GM18519 (cell line): ENCODE results near the gene CLBA1.

Experiments used
- ATAC-seq: cut with Tn5 transposase; IDR thresholded peaks from one replicate; pipeline ENCODE4 v1.9.1; 2021; ENCODE audit warnings: mild to moderate bottlenecking, moderate library complexity; ENCODE audit not compliant: unreplicated experiment, low FRiP score

Gene CLBA1

GRCh38 chr14:104978746-104979691 lies 6.6 kb upstream of the CLBA1 start:
- no peak for ATAC-seq

- ATAC-seq, result no peak
Measured at GRCh38 chr14:104979758-104980610, 5.6 kb upstream of the CLBA1 start.

- no peak for ATAC-seq
Measured at GRCh38 chr14:104980611-104981531, 4.7 kb upstream of the CLBA1 start.

- ATAC-seq, result no peak
Measured at GRCh38 chr14:104981699-104982541, 3.7 kb upstream of the CLBA1 start.

GRCh38 chr14:104982548-104983230 lies 2.9 kb upstream of the CLBA1 start:
- ATAC-seq, result no peak

GRCh38 chr14:104983231-104983721 lies 2.3 kb upstream of the CLBA1 start:
- no peak for ATAC-seq

GRCh38 chr14:104984056-104984894 lies 1.3 kb upstream of the CLBA1 start:
- no peak for ATAC-seq

- ATAC-seq, result no peak
Measured at GRCh38 chr14:104986487-104987164, 1.0 kb downstream of the CLBA1 start.

GRCh38 chr14:104989236-104989950 lies 3.8 kb downstream of the CLBA1 start:
- no peak for ATAC-seq

GRCh38 chr14:104989951-104990303 lies 4.3 kb downstream of the CLBA1 start:
- ATAC-seq, result no peak

- no peak for ATAC-seq
Measured at GRCh38 chr14:104991896-104992230, 6.3 kb downstream of the CLBA1 start.

- ATAC-seq, result no peak
Measured at GRCh38 chr14:104992501-104992900, 6.9 kb downstream of the CLBA1 start.

- ATAC-seq, result no peak
Measured at GRCh38 chr14:104993306-104993705, 7.7 kb downstream of the CLBA1 start.

- no peak for ATAC-seq
Measured at GRCh38 chr14:104993808-104994591, 8.4 kb downstream of the CLBA1 start.

GRCh38 chr14:104994978-104995377 lies 9.4 kb downstream of the CLBA1 start:
- no peak for ATAC-seq

- ATAC-seq, result no peak
Measured at GRCh38 chr14:104996032-104996431, 10.4 kb downstream of the CLBA1 start.
